ENCODE data around the gene GPR6.

Gene GPR6

DNA sequence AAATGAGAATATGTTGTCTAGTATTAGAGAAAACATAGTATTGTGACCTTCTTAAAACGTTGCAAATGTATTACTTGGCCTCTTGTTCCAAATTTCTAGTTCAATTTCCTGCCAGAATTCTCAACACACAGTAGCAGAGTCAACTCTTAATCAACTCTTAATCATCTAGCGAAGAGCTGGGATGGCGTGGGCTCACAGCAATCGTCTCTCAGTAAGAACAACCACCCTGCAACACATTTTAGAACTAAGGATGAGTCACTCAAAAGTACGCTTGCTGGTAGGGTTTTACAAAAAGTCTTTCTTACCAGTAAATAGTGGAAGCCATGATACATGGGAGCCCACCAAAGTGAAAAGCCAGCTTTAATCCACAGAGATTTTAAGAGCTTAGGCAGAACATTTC lies 24.6 kb downstream of the GPR6 start:
- DNase-seq: no peak

DNA sequence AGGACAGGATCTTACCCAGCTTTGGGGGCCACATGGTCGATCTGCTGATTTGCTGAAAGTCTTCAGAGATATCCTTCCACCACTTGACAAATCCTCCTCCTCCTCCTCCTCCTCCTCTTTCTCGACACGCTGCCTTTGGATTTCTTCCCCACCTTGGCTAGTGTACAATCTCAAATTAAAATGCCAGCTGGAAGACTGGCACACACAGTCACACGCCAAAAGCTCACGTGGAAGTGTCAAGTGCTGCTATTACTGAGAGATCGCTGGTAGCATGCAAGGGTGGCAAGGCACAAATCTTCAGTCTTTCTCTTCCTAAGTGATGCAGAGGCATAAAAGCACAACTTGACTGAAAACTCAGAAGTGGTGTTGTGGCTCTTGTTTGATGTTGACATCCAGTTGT lies 35.3 kb downstream of the GPR6 start:
- no peak for DNase-seq

DNA sequence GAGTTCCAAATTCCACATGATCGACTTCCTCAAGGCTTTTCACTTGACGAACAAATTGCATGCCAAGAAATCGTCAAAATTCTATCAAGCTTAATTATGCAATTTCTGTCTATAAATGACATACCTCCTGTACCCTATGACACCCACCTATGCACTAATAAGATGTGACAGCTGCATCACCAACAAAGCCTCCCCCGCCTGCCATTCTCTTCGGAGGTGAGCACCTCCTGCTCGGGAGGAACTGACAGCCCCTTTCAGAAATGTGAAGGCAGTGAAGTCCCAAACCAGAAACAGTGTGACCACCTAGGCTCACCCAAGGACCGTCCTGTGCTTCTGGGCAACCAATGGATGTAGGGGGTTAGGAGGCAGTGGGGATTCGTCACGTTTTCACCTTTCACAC lies 37.1 kb downstream of the GPR6 start:
- DNase-seq: no peak

DNA sequence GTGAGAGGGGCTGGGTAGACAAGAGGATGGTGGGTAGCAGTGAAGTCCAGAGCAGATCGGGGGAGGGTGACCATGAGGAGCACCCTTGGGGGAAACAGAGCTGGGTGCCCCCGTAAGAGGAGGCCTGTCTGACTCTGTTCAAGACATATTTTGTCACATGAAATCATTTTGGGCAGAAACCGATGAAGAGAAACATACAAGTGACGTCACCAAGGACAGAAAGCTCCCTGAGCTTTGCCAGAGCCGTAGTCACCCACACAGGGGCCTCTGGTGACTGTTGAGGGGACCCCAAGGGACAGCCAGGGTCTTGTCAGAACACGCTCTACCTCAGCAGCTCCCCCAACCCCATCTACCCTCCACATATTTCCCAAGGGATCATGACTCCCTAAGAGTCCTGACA lies 39.2 kb downstream of the GPR6 start:
- DNase-seq: no peak

DNA sequence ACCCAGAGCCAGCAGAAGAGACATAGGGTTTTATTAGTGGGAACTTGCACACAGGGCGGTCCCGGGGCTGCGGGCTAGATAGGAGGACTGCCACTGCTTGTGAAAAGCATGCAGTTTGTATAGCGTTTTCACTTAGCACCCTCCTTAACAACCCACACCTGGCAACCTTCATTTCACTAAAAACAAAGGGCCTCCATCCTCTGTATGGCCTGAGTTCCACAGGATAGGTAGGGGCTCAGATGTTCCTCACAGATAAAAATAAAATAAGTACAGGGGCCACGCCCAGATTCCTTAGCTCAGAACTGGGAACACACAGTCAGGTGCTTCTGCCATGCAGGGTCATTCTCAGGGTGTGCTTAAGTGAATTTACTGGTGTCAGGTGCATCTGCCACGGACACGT lies 39.8 kb downstream of the GPR6 start:
- DNase-seq: no peak

DNA sequence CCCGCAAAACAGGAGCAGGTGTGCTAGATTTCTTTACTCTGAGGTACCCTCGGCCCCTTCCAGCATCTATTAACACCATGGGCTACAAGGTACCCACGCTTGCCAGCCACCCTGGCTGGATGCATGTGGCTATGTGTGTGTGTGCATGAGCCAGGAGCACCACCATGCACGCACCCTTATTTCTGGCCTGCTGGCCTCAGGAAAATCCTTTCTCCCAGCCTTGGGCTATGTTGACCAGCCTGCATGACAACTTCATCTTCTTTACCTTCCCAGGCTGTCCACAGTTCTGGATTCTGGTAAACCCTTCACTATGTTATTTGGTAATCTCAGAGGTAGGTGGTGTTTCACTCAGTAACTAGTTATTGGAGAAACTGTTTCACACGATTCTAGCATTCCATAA lies 40.4 kb downstream of the GPR6 start:
- DNase-seq: no peak

DNA sequence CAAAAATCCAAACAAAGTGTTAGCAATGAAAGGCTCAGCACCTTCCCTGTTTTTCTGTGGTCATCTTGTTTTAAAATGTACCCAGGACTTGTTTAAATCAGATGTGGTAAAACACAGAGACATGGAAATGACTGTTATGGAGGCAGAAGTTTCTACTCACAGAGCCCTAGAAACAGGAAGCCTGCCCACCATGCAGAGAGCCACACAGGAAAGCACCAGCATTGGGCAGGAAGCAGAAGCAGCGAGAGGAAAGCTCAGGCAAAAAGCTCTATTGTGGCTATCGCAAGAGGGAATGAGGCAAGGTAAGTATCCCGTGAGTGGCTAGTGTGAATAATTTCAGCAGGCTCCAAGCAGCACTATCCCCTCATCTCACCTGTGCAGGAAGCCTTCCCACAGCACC lies 42.8 kb downstream of the GPR6 start:
- no peak for DNase-seq

DNA sequence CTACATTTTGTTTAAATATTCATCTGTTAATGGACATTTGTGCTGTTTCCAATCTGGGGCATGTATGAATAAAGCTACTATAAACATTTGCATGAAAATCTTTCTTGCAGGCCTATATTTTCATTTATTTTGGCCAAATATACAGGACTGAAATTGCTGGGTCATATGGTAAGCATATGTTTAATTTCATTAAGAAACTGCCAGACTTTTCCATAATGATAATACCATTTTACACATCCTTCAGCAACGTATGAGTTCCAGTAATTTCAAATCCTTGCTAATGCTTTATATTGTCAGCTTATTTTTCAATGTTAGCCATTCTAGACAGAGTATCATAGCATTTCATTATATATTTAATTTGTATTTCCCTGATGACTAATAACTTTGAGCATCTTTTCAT lies 51.0 kb downstream of the GPR6 start:
- DNase-seq: no peak

All from NCI-H1105 (cell line).